Esophagus (tissue), 2 donors: ENCODE data around the gene WNT4. TPM values are rescaled to one million over a fixed set of nuclear protein-coding genes. Genes with fewer than 3 reads are reported as not detected.
A peak's percentile ranks its signal among the peaks of the same experiment; 100 is the strongest.

ENCODE experiments used
- H3K27ac ChIP-seq, 2 donors: one replicate each; pipeline ENCODE4 v1.5.1; 2013; ENCODE audit warnings: low read depth in 2 of 2, mild to moderate bottlenecking in 2 of 2, inconsistent platforms in 1 of 2, low read length in 1 of 2, moderate library complexity in 1 of 2
- H3K27me3 ChIP-seq, 2 donors: one replicate each; pipeline ENCODE4 v1.6.1; 2013; ENCODE audit warnings: low read length in 2 of 2, control low read depth in 1 of 2, mild to moderate bottlenecking in 1 of 2; ENCODE audit not compliant: insufficient read depth in 2 of 2, control insufficient read depth in 1 of 2
- H3K36me3 ChIP-seq, 2 donors: one replicate each; pipeline ENCODE4 v1.6.1; 2013; ENCODE audit warnings: low read length in 1 of 2; ENCODE audit not compliant: control insufficient read depth in 2 of 2, insufficient read depth in 2 of 2
- H3K4me1 ChIP-seq, 2 donors: one replicate each; pipeline ENCODE4 v1.6.1; 2013; ENCODE audit warnings: low read length in 1 of 2; ENCODE audit not compliant: control insufficient read depth in 2 of 2, insufficient read depth in 2 of 2
- H3K4me3 ChIP-seq, 2 donors: one replicate each; pipeline ENCODE4 v1.5.1; 2013; ENCODE audit warnings: low read length in 2 of 2, mild to moderate bottlenecking in 2 of 2, low read depth in 1 of 2, moderate library complexity in 1 of 2
- H3K9me3 ChIP-seq, 2 donors: one replicate each; pipeline ENCODE4 v1.6.1; 2013; ENCODE audit warnings: mild to moderate bottlenecking in 2 of 2, low read depth in 1 of 2, low read length in 1 of 2, moderate library complexity in 1 of 2; ENCODE audit not compliant: control insufficient read depth in 2 of 2, insufficient read depth in 1 of 2
- WGBS, 2 donors: extraction: QIAGEN DNeasy Blood & Tissue Kit; methylation state at CpG; one replicate each; pipeline ENCODE4 v1.1.7; 2013; 5-methylcytosine and 5-hydroxymethylcytosine counted together
- polyA plus RNA-seq, 2 donors: library from polyadenylated mRNA; stranded (reverse); fragments of 200-250 nt; gene quantifications; one replicate each; pipeline ENCODE4 v1.2.3, GENCODE V29; 2013
- donor health status: healthy with polysubstance abuse.
- donor health status: Bipolar disorder and iron deficiency.

The WNT4 gene
- polyA plus RNA-seq, 2 donors: 9.4 to 15.6 TPM

GRCh38 chr1:22150923-22151322 lies 8.0 kb upstream of the WNT4 start:
- no peaks in the 10 kb centered on the region for H3K27me3 ChIP-seq
- H3K9me3 ChIP-seq: no peaks in the 10 kb centered on the region
- no peaks in the 10 kb centered on the region for H3K4me1 ChIP-seq
- WGBS, 2 donors: 73 to 84% methylated on average over 6 of the region's 6 CpGs
- H3K4me3 ChIP-seq: no peak overlapping the region
- H3K27ac ChIP-seq: no peak overlapping the region
- no peaks in the 10 kb centered on the region for H3K36me3 ChIP-seq

GRCh38 chr1:22142315-22143064 lies 407 bp downstream of the WNT4 start:
- Histone ChIP-seq H3K27me3 (peaks cover 0 to 3% of the 10 kb centered on the region in 2 donors), H3K36me3 (peaks cover 0 to 2% of the 10 kb centered on the region in 2 donors), H3K9me3 (no peaks in the 10 kb centered on the region), H3K4me1 (peaks cover 5 to 34% of the 10 kb centered on the region in 2 donors), H3K4me3 (peak overlapping the region; percentile 53 to 69), H3K27ac (peak overlapping the region; percentile 72 to 92)
- WGBS, 2 donors: 1% methylated on average over 59 to 102 of the region's 102 CpGs

- 8 to 9% methylated on average over 28 of the region's 28 CpGs for WGBS, 2 donors
- peaks cover 0 to 3% of the 10 kb centered on the region in 2 donors for H3K27me3 ChIP-seq
- H3K4me1 ChIP-seq: peaks cover 5 to 40% of the 10 kb centered on the region in 2 donors
- peak overlapping the region; percentile 53 to 69 for H3K4me3 ChIP-seq
- H3K36me3 ChIP-seq: peaks cover 0 to 2% of the 10 kb centered on the region in 2 donors
- peak overlapping the region; percentile 72 to 92 for H3K27ac ChIP-seq
- H3K9me3 ChIP-seq: no peaks in the 10 kb centered on the region
Measured at GRCh38 chr1:22141554-22142314, 1.2 kb downstream of the WNT4 start.

GRCh38 chr1:22140694-22141093 lies 2.2 kb downstream of the WNT4 start:
- peaks cover 0 to 2% of the 10 kb centered on the region in 2 donors for H3K36me3 ChIP-seq
- 49 to 57% methylated on average over 5 of the region's 5 CpGs for WGBS, 2 donors
- peak overlapping the region; percentile 9 to 92 for H3K27ac ChIP-seq
- no peak overlapping the region for H3K4me3 ChIP-seq
- peaks cover 5 to 40% of the 10 kb centered on the region in 2 donors for H3K4me1 ChIP-seq
- peaks cover 0 to 3% of the 10 kb centered on the region in 2 donors for H3K27me3 ChIP-seq
- no peaks in the 10 kb centered on the region for H3K9me3 ChIP-seq

- WGBS, 2 donors: 60 to 69% methylated on average over 12 of the region's 12 CpGs
- H3K27ac ChIP-seq: peak overlapping the region in 1 of 2 donors; percentile 17
Measured at GRCh38 chr1:22139817-22140216, 3.1 kb downstream of the WNT4 start.

GRCh38 chr1:22139066-22139594 lies 3.8 kb downstream of the WNT4 start:
- 62 to 72% methylated on average over 15 of the region's 15 CpGs for WGBS, 2 donors
- Histone ChIP-seq H3K9me3 (no peaks in the 10 kb centered on the region), H3K4me1 (peaks cover 5 to 37% of the 10 kb centered on the region in 2 donors), H3K36me3 (peaks cover 0 to 2% of the 10 kb centered on the region in 2 donors), H3K4me3 (no peak overlapping the region), H3K27me3 (peaks cover 0 to 3% of the 10 kb centered on the region in 2 donors), H3K27ac (peak overlapping the region in 1 of 2 donors; percentile 1)

More at GRCh38 chr1:22139817-22140216, 3.1 kb downstream of the WNT4 start:
- peaks cover 0 to 3% of the 10 kb centered on the region in 2 donors for H3K27me3 ChIP-seq
- H3K4me3 ChIP-seq: no peak overlapping the region
- H3K9me3 ChIP-seq: no peaks in the 10 kb centered on the region
- H3K36me3 ChIP-seq: peaks cover 0 to 2% of the 10 kb centered on the region in 2 donors
- peaks cover 5 to 39% of the 10 kb centered on the region in 2 donors for H3K4me1 ChIP-seq

- Histone ChIP-seq H3K36me3 (peaks cover 0 to 2% of the 10 kb centered on the region in 2 donors), H3K9me3 (no peaks in the 10 kb centered on the region), H3K27ac (peak overlapping the region; percentile 35 to 68), H3K4me1 (peaks cover 8 to 38% of the 10 kb centered on the region in 2 donors), H3K4me3 (no peak overlapping the region), H3K27me3 (peaks cover 0 to 3% of the 10 kb centered on the region in 2 donors)
- 33 to 52% methylated on average over 16 of the region's 16 CpGs for whole genome bisulfite sequencing, 2 donors
Measured at GRCh38 chr1:22137004-22137720, 5.7 kb downstream of the WNT4 start.

- Histone ChIP-seq H3K4me1 (peaks cover 3 to 18% of the 10 kb centered on the region in 2 donors), H3K4me3 (no peak overlapping the region), H3K36me3 (peaks cover 0 to 4% of the 10 kb centered on the region in 2 donors), H3K9me3 (no peaks in the 10 kb centered on the region), H3K27me3 (no peaks in the 10 kb centered on the region), H3K27ac (no peak overlapping the region)
- WGBS, 2 donors: 45 to 48% methylated on average over 15 of the region's 15 CpGs
Measured at GRCh38 chr1:22133931-22134324, 9.0 kb downstream of the WNT4 start.
